Measurements from ENCODE around the gene DNAJC11.

DNAJC11 gene

GRCh38 chr1:6695868-6696267 is 5.7 kb downstream of the DNAJC11 start:
- peak overlapping the region in 1 of 2 experiments; percentile 6 for H3K27ac ChIP-seq (ENCODE audit: insufficient read depth in 1 of 2, low read depth in 1 of 2, low read length in 2 of 2, poor library complexity in 1 of 2, severe bottlenecking in 2 of 2)
- no peaks in the 10 kb centered on the region for H3K27me3 ChIP-seq (replicated peaks in 2 of 5; ENCODE audit: control insufficient read depth in 4 of 5, insufficient read depth in 5 of 5, low read length in 4 of 5)
- WGBS (ENCODE audit: insufficient coverage): 84% methylated on average over 2 of the region's 2 CpGs
- H3K9me3 ChIP-seq (ENCODE audit: control extremely low read depth in 1 of 5, control insufficient read depth in 4 of 5, insufficient read depth in 2 of 5, low read depth in 1 of 5, low read length in 4 of 5): no peaks in the 10 kb centered on the region
- ChIA-PET POLR2A (no interaction called here), CTCF (no interaction called here)
- no peak overlapping the region for H3K4me3 ChIP-seq (ENCODE audit: control insufficient read depth in 1 of 7, extremely low read depth in 1 of 7, insufficient read depth in 4 of 7, low read depth in 2 of 7, low read length in 6 of 7)
- no peak for DNase-seq
- H3K4me1 ChIP-seq (ENCODE audit: control extremely low read depth in 1 of 4, control insufficient read depth in 4 of 4, insufficient read depth in 4 of 4, low read length in 3 of 4): peaks cover 3 to 12% (median 7%) of the 10 kb centered on the region in 4 experiments
- peaks cover 0 to 9% (median 3%) of the 10 kb centered on the region in 4 experiments for H3K36me3 ChIP-seq (ENCODE audit: control insufficient read depth in 4 of 4, insufficient read depth in 4 of 4, low read length in 3 of 4)

- Histone ChIP-seq H3K27ac (ENCODE audit: insufficient read depth in 1 of 2, low read depth in 1 of 2, low read length in 2 of 2, poor library complexity in 1 of 2, severe bottlenecking in 2 of 2) (no peak overlapping the region), H3K9me3 (ENCODE audit: control extremely low read depth in 1 of 5, control insufficient read depth in 4 of 5, insufficient read depth in 2 of 5, low read depth in 1 of 5, low read length in 4 of 5) (no peaks in the 10 kb centered on the region), H3K36me3 (ENCODE audit: control insufficient read depth in 4 of 4, insufficient read depth in 4 of 4, low read length in 3 of 4) (peaks cover 0 to 9% (median 3%) of the 10 kb centered on the region in 4 experiments), H3K27me3 (replicated peaks in 2 of 5; ENCODE audit: control insufficient read depth in 4 of 5, insufficient read depth in 5 of 5, low read length in 4 of 5) (no peaks in the 10 kb centered on the region), H3K4me3 (ENCODE audit: control insufficient read depth in 1 of 7, extremely low read depth in 1 of 7, insufficient read depth in 4 of 7, low read depth in 2 of 7, low read length in 6 of 7) (no peak overlapping the region), H3K4me1 (ENCODE audit: control extremely low read depth in 1 of 4, control insufficient read depth in 4 of 4, insufficient read depth in 4 of 4, low read length in 3 of 4) (peaks cover 0 to 2% (median 0%) of the 10 kb centered on the region in 4 experiments)
- ChIA-PET POLR2A (interaction anchor here (0.6 kb wide), 1 partner anchor 1245 kb away, joined by 4 read pairs; no protein-coding TSS in a partner anchor), CTCF (interaction anchor here (0.7 kb wide), 1 partner anchor 517 kb away, joined by 3 read pairs; no protein-coding TSS in a partner anchor)
- WGBS (ENCODE audit: insufficient coverage): 100% methylated on average over 7 of the region's 10 CpGs
- no peak for DNase-seq
These were observed 7.4 kb downstream of the DNAJC11 start for GRCh38 chr1:6694121-6694713.

DNA sequence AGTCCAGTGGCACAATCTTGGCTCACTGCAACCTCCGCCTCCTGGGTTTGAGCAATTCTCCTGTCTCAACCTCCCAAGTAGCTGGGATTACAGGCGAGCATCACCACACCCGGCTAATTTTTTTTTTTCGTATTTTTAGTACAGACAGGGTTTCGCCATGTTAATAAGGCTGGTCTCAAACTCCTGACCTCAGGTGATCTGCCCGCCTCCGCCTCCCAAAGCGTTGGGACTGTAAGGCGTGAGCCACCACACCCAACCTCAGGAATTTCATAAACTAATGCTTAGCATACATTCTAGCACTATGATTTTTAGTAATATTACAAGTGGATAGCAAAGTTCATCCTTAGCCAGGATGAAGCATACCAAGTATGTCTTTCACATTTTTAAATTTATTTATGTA is 8.7 kb downstream of the DNAJC11 start:
- Histone ChIP-seq H3K36me3 (ENCODE audit: control insufficient read depth in 4 of 4, insufficient read depth in 4 of 4, low read length in 3 of 4) (peaks cover 0 to 9% (median 3%) of the 10 kb centered on the region in 4 experiments), H3K9me3 (ENCODE audit: control extremely low read depth in 1 of 5, control insufficient read depth in 4 of 5, insufficient read depth in 2 of 5, low read depth in 1 of 5, low read length in 4 of 5) (no peaks in the 10 kb centered on the region), H3K27me3 (replicated peaks in 2 of 5; ENCODE audit: control insufficient read depth in 4 of 5, insufficient read depth in 5 of 5, low read length in 4 of 5) (no peaks in the 10 kb centered on the region), H3K4me3 (ENCODE audit: control insufficient read depth in 1 of 7, extremely low read depth in 1 of 7, insufficient read depth in 4 of 7, low read depth in 2 of 7, low read length in 6 of 7) (no peak overlapping the region), H3K27ac (ENCODE audit: insufficient read depth in 1 of 2, low read depth in 1 of 2, low read length in 2 of 2, poor library complexity in 1 of 2, severe bottlenecking in 2 of 2) (no peak overlapping the region), H3K4me1 (ENCODE audit: control extremely low read depth in 1 of 4, control insufficient read depth in 4 of 4, insufficient read depth in 4 of 4, low read length in 3 of 4) (peaks cover 0 to 7% (median 1%) of the 10 kb centered on the region in 4 experiments)
- 94% methylated on average over 5 of the region's 9 CpGs for WGBS (ENCODE audit: insufficient coverage)
- ChIA-PET CTCF (interaction anchor here (1.2 kb wide), 1 partner anchor 13 kb away, joined by 3 read pairs; no protein-coding TSS in a partner anchor), POLR2A (no interaction called here)
- no peak for DNase-seq

GRCh38 chr1:6691507-6691906 is 10.1 kb downstream of the DNAJC11 start:
- no peak for DNase-seq
- ChIA-PET CTCF (no interaction called here), POLR2A (interaction anchor here (0.6 kb wide), 1 partner anchor 153 kb away, joined by 3 read pairs; no protein-coding TSS in a partner anchor)

GRCh38 chr1:6690186-6690585 is 11.4 kb downstream of the DNAJC11 start:
- Histone ChIP-seq H3K4me3 (ENCODE audit: control insufficient read depth in 1 of 7, extremely low read depth in 1 of 7, insufficient read depth in 4 of 7, low read depth in 2 of 7, low read length in 6 of 7) (no peak overlapping the region), H3K4me1 (ENCODE audit: control extremely low read depth in 1 of 4, control insufficient read depth in 4 of 4, insufficient read depth in 4 of 4, low read length in 3 of 4) (peaks cover 0 to 7% (median 1%) of the 10 kb centered on the region in 4 experiments), H3K9me3 (ENCODE audit: control extremely low read depth in 1 of 5, control insufficient read depth in 4 of 5, insufficient read depth in 2 of 5, low read depth in 1 of 5, low read length in 4 of 5) (no peaks in the 10 kb centered on the region), H3K36me3 (ENCODE audit: control insufficient read depth in 4 of 4, insufficient read depth in 4 of 4, low read length in 3 of 4) (peaks cover 0 to 8% (median under 1%) of the 10 kb centered on the region in 4 experiments), H3K27ac (ENCODE audit: insufficient read depth in 1 of 2, low read depth in 1 of 2, low read length in 2 of 2, poor library complexity in 1 of 2, severe bottlenecking in 2 of 2) (no peak overlapping the region), H3K27me3 (replicated peaks in 2 of 5; ENCODE audit: control insufficient read depth in 4 of 5, insufficient read depth in 5 of 5, low read length in 4 of 5) (no peaks in the 10 kb centered on the region)
- 97% methylated on average over 5 of the region's 7 CpGs for WGBS (ENCODE audit: insufficient coverage)
- DNase-seq: no peak
- CTCF ChIA-PET: no interaction called here
- POLR2A ChIA-PET: no interaction called here

More at GRCh38 chr1:6691507-6691906, 10.1 kb downstream of the DNAJC11 start:
- H3K9me3 ChIP-seq (ENCODE audit: control extremely low read depth in 1 of 5, control insufficient read depth in 4 of 5, insufficient read depth in 2 of 5, low read depth in 1 of 5, low read length in 4 of 5): no peaks in the 10 kb centered on the region
- no peak overlapping the region for H3K27ac ChIP-seq (ENCODE audit: insufficient read depth in 1 of 2, low read depth in 1 of 2, low read length in 2 of 2, poor library complexity in 1 of 2, severe bottlenecking in 2 of 2)
- no peak overlapping the region for H3K4me3 ChIP-seq (ENCODE audit: control insufficient read depth in 1 of 7, extremely low read depth in 1 of 7, insufficient read depth in 4 of 7, low read depth in 2 of 7, low read length in 6 of 7)
- H3K36me3 ChIP-seq (ENCODE audit: control insufficient read depth in 4 of 4, insufficient read depth in 4 of 4, low read length in 3 of 4): peaks cover 0 to 9% (median 3%) of the 10 kb centered on the region in 4 experiments
- peaks cover 0 to 7% (median 1%) of the 10 kb centered on the region in 4 experiments for H3K4me1 ChIP-seq (ENCODE audit: control extremely low read depth in 1 of 4, control insufficient read depth in 4 of 4, insufficient read depth in 4 of 4, low read length in 3 of 4)
- 90% methylated on average over 4 of the region's 4 CpGs for WGBS (ENCODE audit: insufficient coverage)
- no peaks in the 10 kb centered on the region for H3K27me3 ChIP-seq (replicated peaks in 2 of 5; ENCODE audit: control insufficient read depth in 4 of 5, insufficient read depth in 5 of 5, low read length in 4 of 5)

- no peak for DNase-seq
- Histone ChIP-seq H3K27ac (ENCODE audit: insufficient read depth in 1 of 2, low read depth in 1 of 2, low read length in 2 of 2, poor library complexity in 1 of 2, severe bottlenecking in 2 of 2) (no peak overlapping the region), H3K4me3 (ENCODE audit: control insufficient read depth in 1 of 7, extremely low read depth in 1 of 7, insufficient read depth in 4 of 7, low read depth in 2 of 7, low read length in 6 of 7) (no peak overlapping the region), H3K36me3 (ENCODE audit: control insufficient read depth in 4 of 4, insufficient read depth in 4 of 4, low read length in 3 of 4) (peaks cover 0 to 12% (median under 1%) of the 10 kb centered on the region in 4 experiments), H3K4me1 (ENCODE audit: control extremely low read depth in 1 of 4, control insufficient read depth in 4 of 4, insufficient read depth in 4 of 4, low read length in 3 of 4) (peaks cover 0 to 7% (median 1%) of the 10 kb centered on the region in 4 experiments), H3K9me3 (ENCODE audit: control extremely low read depth in 1 of 5, control insufficient read depth in 4 of 5, insufficient read depth in 2 of 5, low read depth in 1 of 5, low read length in 4 of 5) (no peaks in the 10 kb centered on the region), H3K27me3 (replicated peaks in 2 of 5; ENCODE audit: control insufficient read depth in 4 of 5, insufficient read depth in 5 of 5, low read length in 4 of 5) (no peaks in the 10 kb centered on the region)
- 95% methylated on average over 2 of the region's 5 CpGs for WGBS (ENCODE audit: insufficient coverage)
- ChIA-PET CTCF (no interaction called here), POLR2A (no interaction called here)
These were observed 12.9 kb downstream of the DNAJC11 start for GRCh38 chr1:6688757-6689156.

DNA sequence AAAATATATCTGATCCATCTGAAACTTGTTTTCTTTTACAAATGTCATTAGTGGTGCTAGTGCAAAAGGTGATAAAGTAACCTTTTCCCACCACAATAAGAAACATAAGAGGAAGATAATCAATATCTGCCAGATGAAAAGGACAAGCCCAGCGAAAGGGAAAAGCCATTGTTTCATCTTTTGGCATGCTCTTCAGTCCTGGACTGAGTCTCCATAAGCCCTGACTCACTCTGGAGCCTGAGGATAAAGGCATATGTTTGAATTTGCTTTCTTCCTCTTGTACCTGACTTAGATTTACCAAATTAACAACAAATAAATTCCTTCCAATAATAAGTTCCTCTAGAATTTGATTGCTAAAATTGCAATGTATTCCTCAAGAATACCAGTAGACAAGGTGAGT is 13.6 kb downstream of the DNAJC11 start:
- ChIA-PET CTCF (no interaction called here), POLR2A (no interaction called here)
- no peaks in the 10 kb centered on the region for H3K27me3 ChIP-seq (replicated peaks in 2 of 5; ENCODE audit: control insufficient read depth in 4 of 5, insufficient read depth in 5 of 5, low read length in 4 of 5)
- H3K27ac ChIP-seq (ENCODE audit: insufficient read depth in 1 of 2, low read depth in 1 of 2, low read length in 2 of 2, poor library complexity in 1 of 2, severe bottlenecking in 2 of 2): no peak overlapping the region
- no peak overlapping the region for H3K4me3 ChIP-seq (ENCODE audit: control insufficient read depth in 1 of 7, extremely low read depth in 1 of 7, insufficient read depth in 4 of 7, low read depth in 2 of 7, low read length in 6 of 7)
- 80% methylated on average over 1 of the region's 1 CpG for WGBS (ENCODE audit: insufficient coverage)
- H3K9me3 ChIP-seq (ENCODE audit: control extremely low read depth in 1 of 5, control insufficient read depth in 4 of 5, insufficient read depth in 2 of 5, low read depth in 1 of 5, low read length in 4 of 5): no peaks in the 10 kb centered on the region
- peaks cover 0 to 14% (median under 1%) of the 10 kb centered on the region in 4 experiments for H3K36me3 ChIP-seq (ENCODE audit: control insufficient read depth in 4 of 4, insufficient read depth in 4 of 4, low read length in 3 of 4)
- DNase-seq: no peak
- peaks cover 0 to 7% (median 1%) of the 10 kb centered on the region in 4 experiments for H3K4me1 ChIP-seq (ENCODE audit: control extremely low read depth in 1 of 4, control insufficient read depth in 4 of 4, insufficient read depth in 4 of 4, low read length in 3 of 4)
